T-cell (primary cell): ENCODE results near the gene SLC66A1. TPM values are rescaled to one million over a fixed set of nuclear protein-coding genes. Genes with fewer than 3 reads are reported as not detected.
A peak's percentile ranks its signal among the peaks of the same experiment; 100 is the strongest.

Source experiments
- ATAC-seq, 4 experiments: fragments of 200-7000 bp in 3 of 4; fragments of 150-1000 bp in 1 of 4; cut with Tn5 transposase; replicated peaks in 1 of 4; 1 replicate in 3 of 4; 2 replicates in 1 of 4; pipeline ENCODE4 v1.10.0; 2021; ENCODE audit warnings: moderate library complexity in 3 of 4, mild to moderate bottlenecking in 2 of 4, moderate number of reproducible peaks in 1 of 4
- CTCF ChIA-PET, 2 donors: fragments of 300-600 bp; sonication (Branson Sonifier 250); formaldehyde crosslinking; loops; one replicate each; lab custom pipeline; 2022; ENCODE audit warnings: antibody characterized with exemption in 2 of 2; lab: Charles Lee
- POLR2A ChIA-PET, 2 donors: fragments of 300-600 bp; sonication (Branson Sonifier 250); formaldehyde crosslinking; loops; one replicate each; lab custom pipeline; 2022; ENCODE audit warnings: antibody characterized with exemption in 2 of 2; lab: Charles Lee
- DNase-seq, 35 experiments: peaks; one replicate each; pipeline versions ENCODE4 v3.0.0 to v3.0.0-alpha.2; 2013 to 2023
- H3K27ac ChIP-seq: one replicate; pipeline ENCODE4 v1.5.1; 2013; ENCODE audit warnings: low read length
- H3K27me3 ChIP-seq, 2 experiments: replicated peaks in 1 of 2; 1 replicate in 1 of 2; 2 replicates in 1 of 2; pipeline versions ENCODE4 v1.6.1 to v1.7.0; 2013; ENCODE audit warnings: low read length in 1 of 2, mixed read lengths in 1 of 2; ENCODE audit not compliant: control insufficient read depth in 2 of 2, insufficient read depth in 2 of 2; ENCODE audit errors: extremely low read depth in 1 of 2
- H3K36me3 ChIP-seq, 2 donors: 1 replicate in 1 of 2; 2 replicates in 1 of 2; pipeline versions ENCODE4 v1.6.1 to v1.7.0; 2013; ENCODE audit warnings: low read length in 1 of 2; ENCODE audit not compliant: control insufficient read depth in 2 of 2, insufficient read depth in 1 of 2; ENCODE audit errors: extremely low read depth in 1 of 2
- H3K4me1 ChIP-seq, 2 experiments: 1 replicate in 1 of 2; 2 replicates in 1 of 2; pipeline versions ENCODE4 v1.6.1 to v1.7.0; 2013; ENCODE audit warnings: low read length in 2 of 2, mixed read lengths in 1 of 2; ENCODE audit not compliant: insufficient read depth in 2 of 2, control insufficient read depth in 1 of 2; ENCODE audit errors: extremely low read depth in 1 of 2
- H3K4me3 ChIP-seq, 2 donors: 1 replicate in 1 of 2; 2 replicates in 1 of 2; pipeline versions ENCODE4 v1.5.1 to v1.7.0; 2013; ENCODE audit warnings: mild to moderate bottlenecking in 2 of 2, low read length in 1 of 2, moderate library complexity in 1 of 2; ENCODE audit not compliant: control insufficient read depth in 1 of 2; ENCODE audit errors: extremely low read depth in 1 of 2
- H3K9me3 ChIP-seq: 2 replicates; pipeline ENCODE4 v1.7.0; 2013
- H3K27ac Mint-ChIP-seq, 2 donors: one replicate each; pipeline ENCODE4 v1.8.0; 2020 to 2021; ENCODE audit warnings: mild to moderate bottlenecking in 2 of 2, mixed read lengths in 2 of 2
- H3K27me3 Mint-ChIP-seq, 2 donors: one replicate each; pipeline ENCODE4 v1.8.0; 2021 to 2022; ENCODE audit warnings: mixed read lengths in 2 of 2
- H3K36me3 Mint-ChIP-seq: one replicate; pipeline ENCODE4 v1.8.0; 2021; ENCODE audit warnings: mixed read lengths
- H3K4me1 Mint-ChIP-seq, 3 donors: one replicate each; pipeline ENCODE4 v1.8.0; 2020 to 2022; ENCODE audit warnings: mixed read lengths in 3 of 3, mild to moderate bottlenecking in 1 of 3
- H3K4me3 Mint-ChIP-seq, 3 donors: one replicate each; pipeline ENCODE4 v1.8.0; 2020 to 2022; ENCODE audit warnings: mild to moderate bottlenecking in 3 of 3, mixed read lengths in 3 of 3, moderate library complexity in 3 of 3
- H3K9me3 Mint-ChIP-seq, 3 donors: one replicate each; pipeline ENCODE4 v1.8.0; 2020 to 2022; ENCODE audit warnings: mixed read lengths in 3 of 3
- WGBS: methylation state at CpG from one replicate; pipeline ENCODE4 v1.1.5; 2013; ENCODE audit warnings: missing lambda C conversion rate; ENCODE audit not compliant: insufficient coverage; 5-methylcytosine and 5-hydroxymethylcytosine counted together
- total RNA-seq, 35 experiments: library from RNA in 6 of 35; stranded (reverse) in 6 of 35; fragments of 120-200 nt in 1 of 35; gene quantifications; one replicate each; pipeline versions ENCODE4 v1.2.1 to v1.2.4 and lab custom pipeline; 2013 to 2026

The SLC66A1 gene
- total RNA-seq, 5 donors from 2014 or later (not counting 1 experiment from before 2014, with no cell fraction given), result 3.5 to 8.1 (median 7.1) TPM

- 100% methylated on average over 1 of the region's 6 CpGs for WGBS
- Mint-ChIP-seq H3K27ac (no peak overlapping the region), H3K4me1 (peaks cover 32 to 40% (median 35%) of the 10 kb centered on the region in 3 donors), H3K27me3 (no peaks in the 10 kb centered on the region), H3K9me3 (no peaks in the 10 kb centered on the region), H3K4me3 (peak overlapping the region in 2 of 3 donors; percentile 5 to 17), H3K36me3 (peaks cover 33% of the 10 kb centered on the region)
- Histone ChIP-seq H3K9me3 (no peaks in the 10 kb centered on the region), H3K27ac (no peak overlapping the region), H3K36me3 (peaks cover 18 to 42% of the 10 kb centered on the region in 2 donors), H3K4me3 (no peak overlapping the region), H3K27me3 (no peaks in the 10 kb centered on the region), H3K4me1 (peaks cover 4 to 30% of the 10 kb centered on the region in 2 experiments)
- DNase-seq (no peak), ATAC-seq (no peak)
- CTCF ChIA-PET, result no interaction called here
- POLR2A ChIA-PET, result no interaction called here
Measured at GRCh38 chr1:19309123-19309813, 2.9 kb upstream of the SLC66A1 start.

- peaks cover 33 to 40% (median 40%) of the 10 kb centered on the region in 3 donors for H3K4me1 Mint-ChIP-seq
- no peak for ATAC-seq
- H3K4me3 ChIP-seq, result no peak overlapping the region
- no peaks in the 10 kb centered on the region for H3K9me3 ChIP-seq
- peak overlapping the region; percentile 88 to 94 (median 89) for H3K4me3 Mint-ChIP-seq
- H3K27ac Mint-ChIP-seq, result no peak overlapping the region
- H3K27me3 ChIP-seq, result no peaks in the 10 kb centered on the region
- H3K27ac ChIP-seq, result no peak overlapping the region
- no peaks in the 10 kb centered on the region for H3K27me3 Mint-ChIP-seq
- WGBS, result 100% methylated on average over 1 of the region's 7 CpGs
- DNase-seq, result no peak
- no peaks in the 10 kb centered on the region for H3K9me3 Mint-ChIP-seq
- peaks cover 25% of the 10 kb centered on the region for H3K36me3 Mint-ChIP-seq
- peaks cover 18 to 34% of the 10 kb centered on the region in 2 donors for H3K36me3 ChIP-seq
- ChIA-PET CTCF (no interaction called here), POLR2A (no interaction called here)
- peaks cover 4 to 31% of the 10 kb centered on the region in 2 experiments for H3K4me1 ChIP-seq
Measured at GRCh38 chr1:19310061-19310460, 2.1 kb upstream of the SLC66A1 start.

- CTCF ChIA-PET, result no interaction called here
- peak overlapping the region; percentile 80 to 88 for H3K4me3 ChIP-seq
- DNase-seq (peak in 1 of 35 experiments; percentile 10), ATAC-seq (no peak)
- H3K4me1 ChIP-seq, result peaks cover 4 to 36% of the 10 kb centered on the region in 2 experiments
- H3K4me1 Mint-ChIP-seq, result peaks cover 40 to 46% (median 40%) of the 10 kb centered on the region in 3 donors
- no peaks in the 10 kb centered on the region for H3K9me3 ChIP-seq
- H3K27me3 ChIP-seq, result no peaks in the 10 kb centered on the region
- no peaks in the 10 kb centered on the region for H3K27me3 Mint-ChIP-seq
- POLR2A ChIA-PET, result no interaction called here
- H3K36me3 Mint-ChIP-seq, result peaks cover 19% of the 10 kb centered on the region
- WGBS, result 43% methylated on average over 5 of the region's 13 CpGs
- H3K9me3 Mint-ChIP-seq, result no peaks in the 10 kb centered on the region
- no peak overlapping the region for H3K27ac ChIP-seq
- H3K36me3 ChIP-seq, result peaks cover 14 to 26% of the 10 kb centered on the region in 2 donors
- H3K27ac Mint-ChIP-seq, result peak overlapping the region; percentile 27 to 68
- peak overlapping the region; percentile 88 to 94 (median 89) for H3K4me3 Mint-ChIP-seq
Measured at GRCh38 chr1:19310720-19311502, 1.2 kb upstream of the SLC66A1 start.

- Mint-ChIP-seq H3K9me3 (no peaks in the 10 kb centered on the region), H3K4me3 (peak overlapping the region; percentile 88 to 94 (median 89)), H3K27ac (peak overlapping the region; percentile 27 to 68), H3K27me3 (no peaks in the 10 kb centered on the region), H3K4me1 (peaks cover 42 to 51% (median 43%) of the 10 kb centered on the region in 3 donors), H3K36me3 (peaks cover 19% of the 10 kb centered on the region)
- Histone ChIP-seq H3K27me3 (no peaks in the 10 kb centered on the region), H3K27ac (no peak overlapping the region), H3K9me3 (no peaks in the 10 kb centered on the region), H3K4me3 (peak overlapping the region; percentile 80 to 88), H3K36me3 (peaks cover 11 to 21% of the 10 kb centered on the region in 2 donors), H3K4me1 (peaks cover 4 to 36% of the 10 kb centered on the region in 2 experiments)
- WGBS, result 1% methylated on average over 29 of the region's 29 CpGs
- CTCF ChIA-PET, result no interaction called here
- DNase-seq (peak in 4 of 35 experiments; percentile 9 to 29 (median 25)), ATAC-seq (peak; percentile 28 to 39 (median 37))
- POLR2A ChIA-PET, result interaction anchor here in 1 of 2 donors (0.5 kb wide), 1 partner anchor 8 kb away, joined by 4 read pairs; no protein-coding TSS in a partner anchor
Measured at GRCh38 chr1:19311503-19311930, 609 bp upstream of the SLC66A1 start.

GRCh38 chr1:19312782-19313635 lies 883 bp downstream of the SLC66A1 start:
- Mint-ChIP-seq H3K4me1 (peaks cover 42 to 52% (median 43%) of the 10 kb centered on the region in 3 donors), H3K4me3 (peak overlapping the region; percentile 77 to 94 (median 86)), H3K27ac (peak overlapping the region; percentile 37 to 75), H3K27me3 (no peaks in the 10 kb centered on the region), H3K36me3 (peaks cover 13% of the 10 kb centered on the region), H3K9me3 (no peaks in the 10 kb centered on the region)
- Histone ChIP-seq H3K4me1 (peaks cover 4 to 36% of the 10 kb centered on the region in 2 experiments), H3K27ac (peak overlapping the region; percentile 29), H3K9me3 (no peaks in the 10 kb centered on the region), H3K27me3 (no peaks in the 10 kb centered on the region), H3K36me3 (peaks cover 6% of the 10 kb centered on the region in 2 donors), H3K4me3 (peak overlapping the region; percentile 76 to 80)
- ChIA-PET POLR2A (no interaction called here), CTCF (no interaction called here)
- no peak for ATAC-seq
- DNase-seq, result peak in 2 of 35 experiments; percentile 22 to 38
- WGBS, result 79% methylated on average over 14 of the region's 20 CpGs

GRCh38 chr1:19313636-19313959 lies 1.5 kb downstream of the SLC66A1 start:
- WGBS, result 100% methylated on average over 3 of the region's 4 CpGs
- Histone ChIP-seq H3K4me3 (no peak overlapping the region), H3K9me3 (no peaks in the 10 kb centered on the region), H3K27ac (no peak overlapping the region), H3K4me1 (peaks cover 4 to 36% of the 10 kb centered on the region in 2 experiments), H3K36me3 (peaks cover 2% of the 10 kb centered on the region in 2 donors), H3K27me3 (no peaks in the 10 kb centered on the region)
- peaks cover 13% of the 10 kb centered on the region for H3K36me3 Mint-ChIP-seq
- no peaks in the 10 kb centered on the region for H3K27me3 Mint-ChIP-seq
- peak overlapping the region; percentile 7 to 75 for H3K27ac Mint-ChIP-seq
- H3K4me3 Mint-ChIP-seq, result peak overlapping the region; percentile 77 to 94 (median 86)
- peaks cover 37 to 52% (median 43%) of the 10 kb centered on the region in 3 donors for H3K4me1 Mint-ChIP-seq
- CTCF ChIA-PET, result no interaction called here
- ATAC-seq, result no peak
- POLR2A ChIA-PET, result no interaction called here
- no peaks in the 10 kb centered on the region for H3K9me3 Mint-ChIP-seq
- no peak for DNase-seq
